GM12878 (cell line): Measurements from ENCODE around the gene DAPK2. TPM values are rescaled to one million over a fixed set of nuclear protein-coding genes. Genes with fewer than 3 reads are reported as not detected.

ENCODE experiments used
- ATAC-seq: fragments of 200-7000 bp; cut with Tn5 transposase; 3 replicates; pipeline ENCODE4 v1.9.1; 2020; ENCODE audit warnings: mild to moderate bottlenecking, moderate library complexity
- BruUV-seq: library from RNA; stranded (reverse); fragments of 400-500 nt; replicated peaks from 2 replicates; lab custom pipeline; 2021; lab: Mats Ljungman, UMichigan
- CTCF ChIA-PET: fragments of 300-600 bp; sonication (Branson Sonifier 250); formaldehyde crosslinking; extraction: SDS; loops from one replicate; lab custom pipeline; 2021; ENCODE audit warnings: inconsistent platforms; lab: Yijun Ruan, JAX
- POLR2A ChIA-PET: fragments of 350-600 bp; formaldehyde crosslinking; extraction: SDS; loops from one replicate; lab custom pipeline; 2021; ENCODE audit warnings: inconsistent platforms; lab: Charles Lee
- RAD21 ChIA-PET: fragments of 300-600 bp; sonication (Branson Sonifier 250); formaldehyde crosslinking; loops from one replicate; lab custom pipeline; 2023; ENCODE audit warnings: antibody characterized with exemption; ENCODE audit not compliant: unreplicated experiment; lab: Charles Lee
- SMC1A ChIA-PET: fragments of 300-600 bp; sonication (Branson Sonifier 250); formaldehyde crosslinking; loops from one replicate; lab custom pipeline; 2023; ENCODE audit not compliant: unreplicated experiment, uncharacterized antibody; lab: Charles Lee
- DNase-seq: peaks from one replicate; pipeline ENCODE4 v3.0.0-alpha.2; 2011; ENCODE audit warnings: low read depth, low spot score
- FAIRE-seq: peaks from 3 replicates; lab custom pipeline; 2011; peaks lifted over from hg19 to GRCh38; lab: Jason Lieb, UNC
- H2AFZ ChIP-seq: 2 replicates; pipeline ENCODE4 v1.6.0; 2011; ENCODE audit warnings: low read depth, low read length, control low read depth; ENCODE audit not compliant: control insufficient read depth
- H3K27ac ChIP-seq: 2 replicates; pipeline ENCODE4 v1.5.1; 2011; ENCODE audit warnings: control low read depth; ENCODE audit not compliant: control insufficient read depth, insufficient read depth
- H3K27me3 ChIP-seq, 2 experiments: replicated peaks in 1 of 2; 2 replicates each; pipeline versions ENCODE4 v1.6.0 to v1.6.1; 2011; ENCODE audit warnings: low read length in 1 of 2; ENCODE audit not compliant: control insufficient read depth in 2 of 2, insufficient read depth in 2 of 2
- H3K36me3 ChIP-seq, 2 experiments: 2 replicates each; pipeline ENCODE4 v1.5.1; 2011; ENCODE audit warnings: low read length in 1 of 2; ENCODE audit not compliant: control insufficient read depth in 2 of 2, insufficient read depth in 2 of 2
- H3K4me1 ChIP-seq: 2 replicates; pipeline ENCODE4 v1.6.1; 2011; ENCODE audit warnings: mild to moderate bottlenecking, low read length, moderate library complexity, mixed read lengths; ENCODE audit not compliant: control insufficient read depth, insufficient read depth
- H3K4me2 ChIP-seq: 2 replicates; pipeline ENCODE4 v1.6.0; 2011; ENCODE audit warnings: control low read depth; ENCODE audit not compliant: control insufficient read depth, insufficient read depth
- H3K4me3 ChIP-seq: fragments of 200-600 bp; sonication (generic); 2 replicates; pipeline ENCODE4 v1.5.1; 2016
- H3K79me2 ChIP-seq: 2 replicates; pipeline ENCODE4 v1.6.0; 2011; ENCODE audit warnings: low read length; ENCODE audit not compliant: control insufficient read depth, insufficient read depth
- H3K9ac ChIP-seq: 2 replicates; pipeline ENCODE4 v1.8.0; 2011; ENCODE audit warnings: low read length, control low read depth, mixed read lengths; ENCODE audit not compliant: control insufficient read depth, insufficient read depth
- H3K9me3 ChIP-seq: replicated peaks from 3 replicates; pipeline ENCODE4 v1.5.1; 2011; ENCODE audit warnings: mild to moderate bottlenecking, low read length; ENCODE audit not compliant: control insufficient read depth, insufficient read depth
- H4K20me1 ChIP-seq: 2 replicates; pipeline ENCODE4 v1.6.0; 2011; ENCODE audit not compliant: control insufficient read depth, insufficient read depth
- BHLHE40 ChIP-seq, 2 experiments: fragments of 450-650 bp in 1 of 2; IDR thresholded peaks; 2 replicates each; pipeline ENCODE4 v1.6.1; 2011 to 2017; ENCODE audit warnings: low read depth in 2 of 2, borderline replicate concordance in 1 of 2, improper control_type of control experiment in 1 of 2, low read length in 1 of 2, mild to moderate bottlenecking in 1 of 2
- CBX3 ChIP-seq: fragments of 200-600 bp; sonication (generic); IDR thresholded peaks from 2 replicates; pipeline ENCODE4 v1.6.1; 2016; ENCODE audit warnings: low read depth, borderline replicate concordance
- DPF2 ChIP-seq: fragments of 450-650 bp; IDR thresholded peaks from 2 replicates; pipeline ENCODE4 v1.6.1; 2017; ENCODE audit warnings: mild to moderate bottlenecking
- EZH2 ChIP-seq: IDR thresholded peaks from 2 replicates; pipeline ENCODE4 v1.6.1; 2012; ENCODE audit warnings: low read depth, mild to moderate bottlenecking, control low read depth, inconsistent platforms, low read length, borderline replicate concordance; ENCODE audit not compliant: control insufficient read depth
- HCFC1 ChIP-seq: fragments of 150-350 bp; IDR thresholded peaks from 2 replicates; pipeline ENCODE4 v1.6.1; 2014; ENCODE audit warnings: low read length
- KAT2A ChIP-seq: conservative IDR thresholded peaks from 2 replicates; pipeline ENCODE4 v1.6.1; 2011; ENCODE audit warnings: low read depth, low read length; ENCODE audit not compliant: control insufficient read depth
- LARP7 ChIP-seq: fragments of 450-650 bp; IDR thresholded peaks from 2 replicates; pipeline ENCODE4 v1.6.1; 2017; ENCODE audit warnings: mild to moderate bottlenecking
- MEF2A ChIP-seq: IDR thresholded peaks from 2 replicates; pipeline ENCODE4 v1.6.1; 2011; ENCODE audit warnings: low read depth, mild to moderate bottlenecking, low read length, moderate library complexity; ENCODE audit not compliant: insufficient read depth
- NKRF ChIP-seq: fragments of 450-650 bp; conservative IDR thresholded peaks from 2 replicates; pipeline ENCODE4 v1.6.1; 2017; ENCODE audit warnings: mild to moderate bottlenecking, moderate library complexity
- POLR2AphosphoS2 ChIP-seq: IDR thresholded peaks from 2 replicates; pipeline ENCODE4 v1.6.1; 2011; ENCODE audit warnings: low read depth, mild to moderate bottlenecking, low read length, improper control_type of control experiment, moderate library complexity
- RCOR1 ChIP-seq: conservative IDR thresholded peaks from 2 replicates; pipeline ENCODE4 v1.6.1; 2012; ENCODE audit warnings: low read depth, low read length, improper control_type of control experiment
- SMC3 ChIP-seq: IDR thresholded peaks from 2 replicates; pipeline ENCODE4 v1.6.1; 2011; ENCODE audit warnings: low read length, improper control_type of control experiment, borderline replicate concordance
- TAF1 ChIP-seq: IDR thresholded peaks from 2 replicates; pipeline ENCODE4 v1.6.1; 2011; ENCODE audit warnings: mild to moderate bottlenecking, low read depth, low read length, borderline replicate concordance
- TCF7 ChIP-seq: IDR thresholded peaks from 2 replicates; pipeline ENCODE4 v1.6.1; 2014; ENCODE audit warnings: antibody characterized with exemption, borderline replicate concordance
- WRNIP1 ChIP-seq: IDR thresholded peaks from 2 replicates; pipeline ENCODE4 v1.6.1; 2011; ENCODE audit warnings: low read depth, low read length, improper control_type of control experiment, borderline replicate concordance
- ZNF592 ChIP-seq: fragments of 450-650 bp; IDR thresholded peaks from 2 replicates; pipeline ENCODE4 v1.6.1; 2017; ENCODE audit warnings: mild to moderate bottlenecking, moderate library complexity
- WGBS: methylation state at CpG from one replicate; pipeline ENCODE4 v1.1.6; 2016; ENCODE audit warnings: low lambda C conversion rate; ENCODE audit not compliant: insufficient replicate concordance, insufficient coverage; ENCODE audit errors: missing lambda C conversion rate; 5-methylcytosine and 5-hydroxymethylcytosine counted together
- in situ Hi-C: fragments of 300-500 bp; cut with MboI; formaldehyde crosslinking; loops from 9 replicates; pipeline ENCODE4 v1.14.3; 2018; ENCODE audit warnings: mixed read lengths
- intact Hi-C: fragments of 100-400 bp; cut with micrococcal nuclease; formaldehyde crosslinking; loops from one replicate; pipeline ENCODE4 v1.14.2; 2022; ENCODE audit not compliant: unreplicated experiment
- polyA plus RNA-seq, 11 experiments: library from polyadenylated mRNA; depleted of rRNA in 4 of 11; unstranded in 6 of 11; stranded (reverse) in 5 of 11; fragments of >200 nt; fragmentation: Nextera tagmentation in 4 of 11; fragmentation: Illumina TruSeq in 1 of 11; extraction: Ambion mirVana in 4 of 11; extraction: Trizol in 1 of 11; gene quantifications; 1 replicate in 1 of 11; 2 replicates in 10 of 11; pipeline versions ENCODE4 v1.2.1 to v1.2.3, GENCODE V29; 2011 to 2016; ENCODE audit warnings: inconsistent platforms in 2 of 11, missing spikeins in 2 of 11, low read depth in 1 of 11
- total RNA-seq, 4 experiments: library from RNA; depleted of rRNA in 3 of 4; stranded (reverse); fragments of >200 nt in 3 of 4; fragmentation: Illumina TruSeq in 1 of 4; extraction: Trizol in 1 of 4; gene quantifications; 2 replicates each; pipeline versions ENCODE4 v1.2.1 to v1.2.3, GENCODE V29; 2013 to 2021

DAPK2 gene
- total and polyA plus RNA-seq, 10 of the 15 experiments (the other 5 are each of a cell fraction or from before 2014, with no cell fraction given) = 0.69 to 8.4 (median 4.1) TPM

GRCh38 chr15:64093627-64094417, 47.5 kb upstream of the DAPK2 start, which contains the start of gene CIAO2A:
Gene CIAO2A (minus strand): TSS chr15:64093838. CDS start chr15:64093768, 70 bp downstream.
- H3K27ac ChIP-seq = peak within 1 kb of the TSS; percentile 94
- H4K20me1 ChIP-seq = no peaks in the 10 kb centered on the region
- H3K4me3 ChIP-seq = peak within 1 kb of the TSS; percentile 96
- H3K4me2 ChIP-seq = peak within 1 kb of the TSS; percentile 90
- ChIA-PET CTCF (interaction anchor here (0.8 to 7.2 kb wide), 18 partner anchors 8 to 495 kb away, joined by 3 to 73 read pairs (median 5); partner anchors contain the start of genes DAPK2 and PPIB), RAD21 (interaction anchor here (0.8 to 2.7 kb wide), 19 partner anchors 8 to 902 kb away, joined by 3 to 18 read pairs (median 4); partner anchors contain the start of gene PPIB), POLR2A (interaction anchor here (0.6 to 4.2 kb wide), 13 partner anchors 10 to 425 kb away, joined by 3 to 21 read pairs (median 4); partner anchors contain the start of genes PPIB and SNX22), SMC1A (interaction anchor here (0.6 to 2.5 kb wide), 20 partner anchors 10 to 583 kb away, joined by 3 to 10 read pairs (median 3); no protein-coding TSS in a partner anchor)
- H3K27me3 ChIP-seq = no peaks in the 10 kb centered on the region
- FAIRE-seq (peak; percentile 96), ATAC-seq (peak; percentile 74), DNase-seq (peak; percentile 99)
- peak within 1 kb of the TSS; percentile 85 for H3K9ac ChIP-seq
- H3K36me3 ChIP-seq = no peaks in the 10 kb centered on the region; a peak in 1 of 4 replicates
- WGBS = under 1% methylated on average over 41 of the region's 41 CpGs
- peak within 1 kb of the TSS; percentile 98 for H2AFZ ChIP-seq
- no peaks in the 10 kb centered on the region for H3K9me3 ChIP-seq
- in situ Hi-C loops (no loop called here), intact Hi-C loops (loop anchor here (1.0 to 10.0 kb wide), 4 partner anchors 59 to 619 kb away; partner anchors contain the start of genes PCLAF, TRIP4 and USP3)
- peaks cover 87% of the 10 kb centered on the region for H3K79me2 ChIP-seq
- H3K4me1 ChIP-seq = peaks cover 32% of the 10 kb centered on the region
- BruUV-seq = no TSS peak
- TF ChIP-seq WRNIP1 (no peak), DPF2 (0 out of 2 replicates have a peak, but pooled peaks have one; percentile 2), HCFC1 (peak; percentile 97), ZNF592 (no peak), KAT2A (no peak), MEF2A (0 out of 2 replicates have a peak, but pooled peaks have one; percentile 15), SMC3 (no peak), CBX3 (no peak), TAF1 (peak; percentile 38; the same call in 1 of the 2 replicates), TCF7 (no peak), RCOR1 (0 out of 2 replicates have a peak, but pooled peaks have one; percentile 31), NKRF (peak; percentile 57), BHLHE40 (IDR thresholded peaks at IDR 0.05; ENCODE audit: borderline replicate concordance in 1 of 2, low read depth in 2 of 2, low read length in 1 of 2) (peak; percentile 40 to 60; a peak in 3 of 4 replicates), EZH2 (no peak), LARP7 (no peak), POLR2AphosphoS2 (no peak)
